Erythroblast (primary cell): ENCODE results near the gene SEMA3A.

Experiments used
- GATA1 ChIP-seq: IDR thresholded peaks from 2 replicates; pipeline ENCODE4 v1.6.1; 2011; ENCODE audit warnings: low read depth, mild to moderate bottlenecking, control low read depth, low read length, moderate library complexity
- POLR2A ChIP-seq: IDR thresholded peaks from 2 replicates; pipeline ENCODE4 v1.6.1; 2011; ENCODE audit warnings: mild to moderate bottlenecking, low read length

- TF ChIP-seq POLR2A (no peak), GATA1 (no peak)
Observed at GRCh38 chr7:84108787-84109186, 85.8 kb downstream of the SEMA3A start.
